ENCODE results near the gene USP10. TPM values are rescaled to one million over a fixed set of nuclear protein-coding genes. Genes with fewer than 3 reads are reported as not detected.

The USP10 gene
- total RNA-seq, 1 experiment from 2014 or later, result 70.6 TPM

- no peak for DNase-seq (ENCODE audit: low read depth)
These were observed 122.2 kb downstream of the USP10 start for GRCh38 chr16:84821728-84822689.

- DNase-seq (ENCODE audit: low read depth), result no peak
These were observed 123.2 kb downstream of the USP10 start for GRCh38 chr16:84822990-84823389.

DNA sequence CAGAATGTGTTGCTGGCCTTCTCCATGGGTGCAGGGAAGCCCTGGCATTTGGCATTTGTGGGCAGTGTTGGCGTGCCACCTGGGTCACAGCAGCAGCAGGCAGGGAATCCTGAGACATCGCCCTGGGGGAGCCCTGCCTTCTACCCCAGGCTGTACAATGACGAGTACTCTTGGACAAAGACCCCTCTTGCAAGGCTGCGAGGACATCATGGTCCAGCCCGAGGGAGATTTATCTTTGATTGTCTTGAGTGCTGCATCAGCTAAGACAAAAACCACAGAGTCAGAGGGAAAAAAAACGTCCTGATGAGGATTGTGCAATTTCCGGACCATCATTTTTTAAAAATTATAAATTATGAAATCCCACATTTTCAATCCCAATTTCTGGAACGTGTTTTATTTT is 123.7 kb downstream of the USP10 start:
- no peak for DNase-seq (ENCODE audit: low read depth)

GRCh38 chr16:84823926-84824325 is 124.1 kb downstream of the USP10 start:
- DNase-seq (ENCODE audit: low read depth), result no peak

DNA sequence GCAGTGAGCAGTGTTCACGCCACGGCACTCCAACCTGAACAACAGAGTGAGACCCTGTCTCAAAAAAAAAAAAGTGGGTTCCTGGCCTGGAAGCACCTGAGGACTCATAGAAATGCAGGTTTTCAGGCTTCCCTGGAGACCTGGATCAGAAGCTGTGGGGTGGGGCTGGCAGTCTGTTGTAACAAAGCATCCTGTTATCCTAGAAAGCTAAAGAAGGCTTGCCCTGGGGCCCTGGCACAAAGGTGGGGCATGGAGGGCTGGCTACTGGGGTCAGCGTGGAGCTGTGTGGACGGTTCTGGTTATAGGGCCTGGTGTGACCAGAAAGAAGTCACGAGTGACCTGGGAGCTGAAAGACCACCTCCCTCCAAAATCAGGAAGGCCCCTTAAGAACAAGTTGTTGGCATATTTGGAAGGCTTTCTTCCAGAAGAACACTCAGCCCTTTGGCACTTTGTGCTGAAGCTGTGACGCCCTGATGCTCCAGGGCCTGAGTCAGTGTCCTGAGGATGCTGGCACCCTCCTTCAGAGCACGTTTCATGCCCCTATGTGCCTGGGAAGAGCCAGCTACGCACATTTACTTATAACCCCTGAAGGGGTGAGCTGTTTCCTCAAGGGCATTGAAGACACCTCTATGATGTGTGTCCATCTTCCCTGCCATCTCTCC is 126.2 kb downstream of the USP10 start:
- DNase-seq (ENCODE audit: low read depth), result no peak

DNA sequence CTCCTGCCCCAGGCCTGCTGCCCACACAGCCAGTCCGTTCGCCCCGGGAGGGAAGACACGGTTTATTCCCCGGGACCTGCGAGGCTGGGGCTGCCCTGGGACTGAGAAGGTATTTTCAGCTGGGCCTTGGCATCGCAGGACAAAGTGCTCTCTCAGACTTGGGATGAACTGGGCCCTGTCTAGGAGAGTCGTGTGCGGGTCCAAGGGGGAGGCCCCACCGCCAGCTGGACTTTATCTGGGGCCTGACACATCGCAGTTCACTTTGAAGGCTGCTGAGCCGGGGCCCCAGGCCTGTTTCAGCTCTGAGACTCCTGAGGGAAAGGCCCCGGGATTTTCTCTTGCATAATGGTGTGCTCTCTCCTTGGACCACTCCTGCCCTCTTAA is 126.8 kb downstream of the USP10 start:
- no peak for DNase-seq (ENCODE audit: low read depth)

DNA sequence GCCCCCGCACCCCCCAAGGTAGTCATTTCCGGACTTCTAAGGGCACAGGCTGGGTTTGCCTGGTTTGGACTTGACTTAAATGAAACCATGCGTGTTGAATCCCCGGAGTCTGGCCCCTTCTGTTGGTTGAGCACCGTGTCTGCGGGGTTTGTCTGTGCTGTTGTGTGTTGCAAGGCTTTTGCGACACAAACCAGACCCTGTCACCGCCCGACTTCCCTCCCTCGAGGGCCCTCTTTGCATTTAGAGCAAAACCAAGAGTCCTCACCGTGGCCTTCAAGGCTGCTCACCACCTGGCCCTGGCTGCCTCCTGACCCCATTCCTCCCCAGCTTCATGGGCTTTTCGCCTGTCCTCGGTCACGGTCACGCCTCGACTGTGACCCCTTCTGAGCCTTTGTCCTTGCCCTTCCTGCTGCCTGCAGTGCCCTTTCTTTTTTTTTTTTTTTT is 127.4 kb downstream of the USP10 start:
- DNase-seq (ENCODE audit: low read depth), result no peak

DNA sequence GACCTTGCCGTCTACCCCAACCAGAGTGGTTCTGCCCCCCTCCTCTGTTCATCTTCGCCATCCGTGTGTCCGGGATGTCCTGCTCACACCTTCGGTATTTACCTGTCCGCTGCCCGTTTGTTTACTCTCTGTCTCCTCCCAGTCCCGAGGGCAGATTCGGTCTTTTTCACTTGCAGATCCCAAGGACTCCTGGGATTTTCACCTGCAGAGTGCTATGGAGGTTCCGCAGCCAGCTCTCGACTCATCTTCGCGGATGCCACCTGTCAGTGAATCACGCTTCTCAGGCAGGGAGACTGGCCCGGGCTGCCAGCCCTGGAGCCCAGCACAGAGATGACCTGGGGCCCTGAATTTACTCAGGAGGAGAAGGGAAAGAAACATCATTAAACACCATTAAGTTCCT is 128.1 kb downstream of the USP10 start:
- no peak for DNase-seq (ENCODE audit: low read depth)

DNA sequence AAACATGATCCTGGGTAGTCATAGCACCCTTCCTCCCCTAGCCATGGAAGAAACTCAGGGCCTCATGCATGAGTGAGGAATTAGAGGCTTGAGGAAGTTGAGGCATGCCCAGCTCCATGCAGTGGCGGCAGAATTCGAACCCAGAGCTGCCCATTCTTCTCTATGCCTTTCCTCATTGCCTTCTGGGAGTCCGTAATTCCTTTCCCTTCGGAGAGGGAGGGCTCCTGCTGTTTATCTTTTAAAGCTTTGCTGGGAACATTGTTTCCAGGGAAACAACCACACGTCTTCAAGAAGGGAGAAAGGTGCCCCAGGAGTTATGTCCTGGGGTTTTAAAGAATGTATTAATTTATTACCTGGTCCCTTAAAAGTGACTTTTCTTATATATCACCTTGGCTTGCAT is 128.5 kb downstream of the USP10 start:
- DNase-seq (ENCODE audit: low read depth), result no peak

Other genes with a start within 250 kb of the USP10 start
- gene MEAK7, start 195.3 kb upstream of the USP10 start, total RNA-seq (2014; rRNA removed), result 15.3 and 17.2 TPM in 2 replicates
- 85.8 and 92.1 TPM in 2 replicates for gene COTL1, start 81.9 kb upstream of the USP10 start, total RNA-seq (2014; rRNA removed)
- gene KLHL36, start 51.5 kb upstream of the USP10 start, total RNA-seq (2014; rRNA removed), result 40.7 and 45.5 TPM in 2 replicates
- gene CRISPLD2, start 120.0 kb downstream of the USP10 start, total RNA-seq (2014; rRNA removed), result 2.6 and 3.0 TPM in 2 replicates